Right cardiac atrium (tissue), 5 donors: ENCODE data around the gene PLXND1. TPM values are rescaled to one million over a fixed set of nuclear protein-coding genes. Genes with fewer than 3 reads are reported as not detected.

Source experiments
- ATAC-seq, 2 donors: fragments of 200-7000 bp; cut with Tn5 transposase; one replicate each; pipeline versions ENCODE4 v1.8.0 to v1.9.1; 2020; ENCODE audit warnings: moderate library complexity in 2 of 2, mild to moderate bottlenecking in 1 of 2
- DNase-seq, 3 donors: peaks; one replicate each; pipeline ENCODE4 v3.0.0-alpha.2; 2020
- H3K27ac ChIP-seq: one replicate; pipeline ENCODE4 v1.5.1; 2013; ENCODE audit warnings: mild to moderate bottlenecking, low read length, control low read depth, moderate library complexity
- H3K27me3 ChIP-seq: one replicate; pipeline ENCODE4 v1.6.1; 2013; ENCODE audit not compliant: control insufficient read depth, insufficient read depth
- H3K4me1 ChIP-seq: one replicate; pipeline ENCODE4 v1.6.1; 2013; ENCODE audit warnings: low read length; ENCODE audit not compliant: control insufficient read depth, insufficient read depth
- H3K4me3 ChIP-seq: one replicate; pipeline ENCODE4 v1.5.1; 2013; ENCODE audit warnings: low read length, control low read depth
- H3K9me3 ChIP-seq: one replicate; pipeline ENCODE4 v1.6.1; 2013; ENCODE audit warnings: low read length; ENCODE audit not compliant: control insufficient read depth
- WGBS: extraction: QIAGEN DNeasy Blood & Tissue Kit; methylation state at CpG from one replicate; pipeline ENCODE4 v1.1.7; 2013; 5-methylcytosine and 5-hydroxymethylcytosine counted together
- intact Hi-C, 4 donors: fragments of 100-400 bp; cut with DNase I; formaldehyde crosslinking; loops; one replicate each; pipeline versions ENCODE4 v1.11.0 to v1.14.0; 2022 to 2023
- polyA plus RNA-seq: library from polyadenylated mRNA; stranded (reverse); fragments of 200-250 nt; gene quantifications from one replicate; pipeline ENCODE4 v1.2.3, GENCODE V29; 2013
- total RNA-seq, 4 donors: library from RNA; stranded (reverse); fragmentation: NEBNext Ultra II Directional; extraction: Animal tissue kit (Norgen Biotek cat#: 25700); gene quantifications; one replicate each; pipeline ENCODE4 v1.2.1, GENCODE V29; 2021
- donor health status: healthy with polysubstance abuse.
- donor health status: DM: no; HTN: yes; CAD: no.
- donor health status: DM: no; HTN: no; CAD: no.
- donor health status: DM: no; HTN: yes; CAD: no; lungs with severe emphysema.
- donor health status: DM: yes; HTN: yes; CAD: no.

The PLXND1 gene
- total and polyA plus RNA-seq, 5 donors: 75.4 to 102 (median 89.4) TPM

DNA sequence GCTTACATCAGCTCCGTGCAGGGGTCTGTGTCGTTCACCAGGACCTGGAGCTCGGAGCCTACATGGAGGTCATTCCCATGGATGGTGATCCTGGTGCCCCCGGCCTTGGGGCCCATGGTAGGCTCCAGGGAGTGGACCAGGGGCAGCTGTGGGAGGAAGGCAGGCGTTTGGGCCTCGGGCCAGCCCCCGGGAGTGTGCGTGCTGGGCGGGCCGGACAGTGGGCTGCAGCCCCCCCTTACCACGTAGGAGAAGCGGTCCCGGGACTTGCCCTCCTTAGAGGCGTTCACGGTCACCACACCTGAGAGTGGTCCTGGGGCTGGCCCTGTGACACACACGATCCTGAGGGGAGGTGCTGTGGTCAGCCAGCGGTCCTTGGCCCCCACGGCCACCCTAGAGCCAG, 33.9 kb downstream of the PLXND1 start:
- intact Hi-C loops: no loop called here
- Histone ChIP-seq H3K4me3 (no peak overlapping the region), H3K9me3 (no peaks in the 10 kb centered on the region), H3K4me1 (no peaks in the 10 kb centered on the region), H3K27me3 (no peaks in the 10 kb centered on the region), H3K27ac (no peak overlapping the region)
- WGBS: 85% methylated on average over 18 of the region's 18 CpGs
- no peak for ATAC-seq
- DNase-seq: no peak

DNA sequence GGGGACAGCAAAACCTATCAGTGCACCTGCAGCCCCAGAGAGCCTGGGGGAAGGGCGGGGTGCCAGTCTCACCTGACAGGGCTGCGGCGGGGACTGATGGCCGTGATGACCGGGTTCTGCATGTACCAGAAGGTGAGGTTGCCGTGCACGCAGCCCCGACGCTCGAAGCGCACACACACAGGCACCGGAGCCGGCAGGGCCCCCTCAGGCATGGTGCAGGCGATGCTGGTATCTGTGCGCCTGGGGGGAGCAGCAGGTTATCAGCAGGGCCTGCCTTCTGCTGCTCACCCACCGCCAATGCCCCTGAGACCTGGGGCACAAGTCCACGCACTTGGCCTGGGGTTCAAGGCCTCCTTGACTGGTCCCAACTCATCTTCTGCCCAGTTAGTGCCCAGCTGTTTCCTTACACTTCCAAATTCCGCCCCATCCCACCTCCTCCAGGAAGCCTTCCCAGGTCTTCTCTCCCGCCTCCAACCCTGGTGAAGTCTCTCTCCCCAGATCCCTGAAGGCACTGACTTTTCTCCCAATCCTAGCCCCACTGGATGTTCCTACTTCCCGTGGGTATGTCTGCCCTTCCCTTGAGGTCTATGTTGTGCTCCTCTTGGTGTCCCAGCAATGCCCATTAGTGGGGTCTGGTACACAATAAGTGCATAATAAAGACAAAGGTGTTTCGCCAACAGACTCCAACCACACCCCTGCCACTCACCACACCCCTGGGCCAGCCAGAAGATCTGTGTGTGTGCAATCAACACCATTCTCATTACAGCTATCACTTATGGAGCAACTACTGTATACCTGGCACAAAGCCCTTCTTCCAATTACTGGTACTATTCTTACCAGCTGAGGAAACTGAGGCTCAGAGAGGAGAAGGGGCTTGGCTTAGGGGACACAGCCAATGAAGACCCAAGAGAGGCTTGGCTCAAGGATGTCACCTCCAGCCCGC, 34.6 kb downstream of the PLXND1 start:
- DNase-seq: no peak
- WGBS: 93% methylated on average over 22 of the region's 22 CpGs
- Histone ChIP-seq H3K27me3 (no peaks in the 10 kb centered on the region), H3K9me3 (no peaks in the 10 kb centered on the region), H3K4me1 (no peaks in the 10 kb centered on the region), H3K27ac (no peak overlapping the region), H3K4me3 (no peak overlapping the region)
- no peak for ATAC-seq
- intact Hi-C loops: no loop called here

DNA sequence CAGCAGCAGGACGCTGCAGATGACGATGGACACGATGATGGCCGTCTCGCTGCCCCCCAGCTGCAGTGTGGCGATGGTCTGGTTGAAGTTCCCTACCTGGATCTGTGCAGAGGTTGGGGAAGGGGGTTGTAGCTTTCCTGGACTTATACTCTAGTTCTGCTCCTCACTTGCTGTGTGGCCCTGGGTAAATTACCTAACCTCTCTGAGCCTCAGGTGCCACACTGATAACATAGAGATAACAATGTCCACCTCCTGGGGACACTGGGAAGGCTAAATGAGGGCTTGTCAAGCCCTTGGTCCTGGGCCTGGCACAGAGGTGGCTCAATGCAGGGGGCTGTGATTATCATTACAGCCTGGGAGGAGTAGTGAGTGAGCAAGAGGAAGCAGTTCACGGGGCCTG, 36.6 kb downstream of the PLXND1 start:
- no peak for DNase-seq
- intact Hi-C loops: no loop called here
- H3K27me3 ChIP-seq: no peaks in the 10 kb centered on the region
- H3K9me3 ChIP-seq: no peaks in the 10 kb centered on the region
- H3K4me1 ChIP-seq: no peaks in the 10 kb centered on the region
- no peak for ATAC-seq
- WGBS: 91% methylated on average over 7 of the region's 7 CpGs
- H3K27ac ChIP-seq: no peak overlapping the region
- H3K4me3 ChIP-seq: no peak overlapping the region

DNA sequence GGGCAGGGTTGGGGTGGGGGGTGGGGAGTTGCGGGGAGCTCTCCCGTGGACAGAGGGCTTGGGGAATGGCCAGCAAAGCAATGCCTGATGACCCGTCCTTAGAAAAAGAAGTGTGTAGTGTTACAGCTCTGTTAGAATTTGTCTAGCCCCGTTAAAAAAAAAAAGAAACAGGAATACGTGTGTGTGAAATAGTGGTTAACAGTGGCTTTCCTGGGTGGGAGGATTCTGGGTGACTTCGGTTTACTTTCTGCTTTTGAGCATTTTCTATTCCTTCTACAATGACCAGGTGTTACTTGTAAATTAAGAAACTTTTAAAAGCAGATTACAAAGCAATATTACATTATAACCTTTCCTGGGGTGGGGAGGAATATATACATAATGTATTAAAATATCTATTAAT, 38.5 kb downstream of the PLXND1 start:
- no peak overlapping the region for H3K4me3 ChIP-seq
- no peak for DNase-seq
- intact Hi-C loops: no loop called here
- H3K9me3 ChIP-seq: no peaks in the 10 kb centered on the region
- ATAC-seq: no peak
- no peaks in the 10 kb centered on the region for H3K4me1 ChIP-seq
- no peak overlapping the region for H3K27ac ChIP-seq
- 43% methylated on average over 6 of the region's 6 CpGs for WGBS
- H3K27me3 ChIP-seq: no peaks in the 10 kb centered on the region

DNA sequence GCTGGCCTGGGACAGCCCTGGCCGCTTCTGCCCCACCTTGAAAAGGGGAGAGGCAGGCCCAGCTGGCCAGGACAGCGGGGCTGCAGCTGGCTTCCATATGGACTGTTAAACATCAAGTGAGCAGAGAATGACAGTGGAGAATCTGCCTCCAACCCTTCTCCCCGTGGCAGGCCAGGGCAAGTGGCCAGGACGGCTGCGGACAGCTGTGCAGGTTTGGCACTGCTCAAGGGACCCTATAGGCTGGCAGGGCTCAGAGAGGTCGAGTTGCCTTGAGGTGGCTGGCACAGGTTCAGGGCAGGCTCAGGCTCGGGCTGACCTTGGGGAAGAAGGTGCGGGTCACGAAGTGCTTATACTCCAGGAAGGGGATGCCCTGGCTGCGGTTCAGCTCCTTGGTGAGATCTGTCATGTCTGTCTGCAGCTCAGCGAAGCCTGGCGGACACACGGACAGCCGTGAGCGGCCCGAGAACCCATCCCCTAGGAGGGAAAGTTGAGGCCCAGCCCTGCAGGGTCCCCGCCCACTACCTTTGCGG, 39.2 kb downstream of the PLXND1 start:
- Histone ChIP-seq H3K27me3 (no peaks in the 10 kb centered on the region), H3K4me1 (no peaks in the 10 kb centered on the region), H3K27ac (no peak overlapping the region), H3K4me3 (no peak overlapping the region), H3K9me3 (no peaks in the 10 kb centered on the region)
- ATAC-seq (no peak), DNase-seq (peak in 2 of 3 donors; percentile 70 to 75)
- WGBS: 60% methylated on average over 18 of the region's 18 CpGs
- intact Hi-C loops: no loop called here

DNA sequence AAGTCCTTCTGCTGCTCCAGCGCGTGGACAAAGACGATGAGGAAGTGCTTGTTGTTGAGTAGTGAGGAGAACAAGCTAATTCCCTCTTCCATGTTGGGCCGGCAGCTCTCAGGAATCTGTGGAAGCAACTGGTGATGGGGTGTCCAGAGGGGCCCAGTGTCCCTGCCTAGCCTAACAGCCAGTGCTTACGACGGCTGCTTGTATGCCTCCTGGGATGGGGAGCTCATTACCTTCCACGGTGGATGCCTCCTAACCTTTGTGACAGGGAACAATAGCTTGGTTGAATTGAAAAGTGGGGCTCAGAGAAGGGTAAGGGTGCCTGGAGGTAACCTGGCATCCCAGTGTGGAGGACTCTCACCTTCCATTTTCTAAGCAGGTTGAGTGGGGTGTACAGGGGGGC, 40.6 kb downstream of the PLXND1 start:
- peak in 1 of 3 donors; percentile 28 for DNase-seq
- Histone ChIP-seq H3K27me3 (no peaks in the 10 kb centered on the region), H3K4me1 (no peaks in the 10 kb centered on the region), H3K27ac (no peak overlapping the region), H3K4me3 (no peak overlapping the region), H3K9me3 (no peaks in the 10 kb centered on the region)
- intact Hi-C loops: no loop called here
- no peak for ATAC-seq
- WGBS: 91% methylated on average over 7 of the region's 7 CpGs

DNA sequence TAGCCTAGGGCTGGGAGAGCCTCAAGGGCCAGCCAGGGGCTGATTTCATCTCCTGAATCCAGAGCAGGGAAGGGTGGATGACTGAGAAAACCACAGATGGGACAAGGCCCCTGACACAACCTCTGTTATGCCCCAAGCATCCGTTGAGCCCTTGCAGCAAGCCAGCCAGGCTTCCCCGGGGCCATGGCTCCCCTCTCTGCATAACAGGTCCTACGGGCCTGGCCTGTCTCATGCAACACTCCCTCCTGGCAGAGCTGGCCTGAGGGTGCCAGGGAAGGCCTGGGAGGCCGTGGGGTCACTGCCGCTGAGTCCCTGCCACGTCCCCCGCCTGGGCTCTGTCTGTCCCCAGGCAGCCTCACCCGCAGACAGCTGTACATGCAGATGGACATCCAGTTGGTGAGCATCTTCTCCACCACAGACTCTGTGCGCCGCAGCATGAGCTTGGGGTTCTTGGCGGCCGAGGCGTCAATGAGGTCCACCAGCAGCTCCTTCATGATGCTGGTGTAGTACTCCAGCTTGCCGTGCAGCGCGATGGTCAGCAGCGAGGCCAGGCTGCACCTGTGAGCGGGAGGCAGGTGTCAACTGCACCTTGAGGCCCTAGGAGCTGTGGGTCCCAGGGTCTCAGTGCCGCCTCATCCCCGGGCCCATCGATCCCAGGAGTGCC, 41.4 kb downstream of the PLXND1 start:
- H3K4me3 ChIP-seq: no peak overlapping the region
- no peak for ATAC-seq
- DNase-seq: peak in 2 of 3 donors; percentile 47 to 48
- intact Hi-C loops: loop anchor here in 1 of 4 donors (5.0 kb wide), 1 partner anchor 32 kb away; no protein-coding TSS in a partner anchor
- WGBS: 90% methylated on average over 21 of the region's 21 CpGs
- no peak overlapping the region for H3K27ac ChIP-seq
- H3K27me3 ChIP-seq: no peaks in the 10 kb centered on the region
- H3K9me3 ChIP-seq: no peaks in the 10 kb centered on the region
- no peaks in the 10 kb centered on the region for H3K4me1 ChIP-seq

DNA sequence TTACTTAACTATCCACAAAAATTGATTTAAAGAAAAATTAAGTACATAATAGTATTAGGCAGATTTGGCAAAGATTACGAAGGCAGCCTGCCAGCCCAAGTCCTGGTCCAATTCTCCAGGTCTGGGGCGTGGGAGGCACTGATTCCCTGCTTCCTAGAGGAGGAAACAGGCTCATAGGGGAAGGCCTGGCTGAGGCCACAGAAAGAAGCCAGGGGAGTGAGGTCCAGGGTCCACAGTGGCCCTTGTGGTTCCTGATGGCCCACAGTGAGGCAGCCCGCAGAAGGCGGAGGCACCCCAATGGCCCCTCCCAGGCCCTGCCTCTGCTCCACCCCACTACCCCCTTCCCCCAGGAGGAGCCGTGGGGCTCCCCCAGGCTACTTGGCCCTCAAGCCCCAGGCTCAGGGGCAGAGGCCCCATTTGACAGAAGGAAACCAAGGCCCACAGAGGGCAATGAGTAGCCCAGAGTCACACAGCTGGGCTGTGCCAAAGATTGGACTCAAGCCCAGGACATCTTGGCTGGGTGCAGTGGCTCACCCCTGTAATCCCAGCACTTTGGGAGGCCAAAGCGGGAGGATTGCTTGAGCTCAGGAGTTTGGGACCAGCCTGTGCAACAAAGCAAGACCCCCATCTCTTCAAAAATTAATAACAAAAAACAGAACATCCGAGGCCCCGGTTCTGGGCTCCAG, 42.5 kb downstream of the PLXND1 start:
- peaks cover 2% of the 10 kb centered on the region for H3K4me1 ChIP-seq
- intact Hi-C loops: loop anchor here in 1 of 4 donors (5.0 kb wide), 1 partner anchor 33 kb away; no protein-coding TSS in a partner anchor
- DNase-seq: peak in 2 of 3 donors; percentile 65 to 77

DNA sequence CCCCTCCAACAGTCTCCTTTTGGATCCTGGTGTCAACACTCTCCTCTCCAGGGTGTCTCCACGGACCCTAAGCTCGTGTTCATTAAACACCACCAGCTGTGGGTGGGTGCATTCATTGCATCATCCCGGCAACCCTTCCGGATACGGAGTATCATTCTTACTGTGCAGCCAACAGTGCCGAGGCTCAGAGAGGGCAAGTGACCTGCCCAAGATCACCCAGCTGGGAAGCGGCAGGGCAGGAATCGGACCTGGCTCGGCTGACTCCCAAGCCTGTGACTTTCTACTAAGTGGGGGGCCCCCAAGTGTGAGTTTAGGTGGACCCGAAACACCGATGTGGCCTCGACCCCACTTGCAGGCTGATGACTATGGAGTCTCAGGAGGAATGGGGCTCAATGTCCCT, 43.1 kb downstream of the PLXND1 start:
- Histone ChIP-seq H3K9me3 (no peaks in the 10 kb centered on the region), H3K27ac (no peak overlapping the region), H3K4me1 (peaks cover 8% of the 10 kb centered on the region), H3K4me3 (no peak overlapping the region), H3K27me3 (no peaks in the 10 kb centered on the region)
- intact Hi-C loops: loop anchor here in 1 of 4 donors (5.0 kb wide), 1 partner anchor 34 kb away; no protein-coding TSS in a partner anchor
- no peak for ATAC-seq
- 88% methylated on average over 12 of the region's 12 CpGs for WGBS
- peak in 2 of 3 donors; percentile 48 to 49 for DNase-seq

More for the DNA sequence above, 42.5 kb downstream of the PLXND1 start:
- H3K4me3 ChIP-seq: no peak overlapping the region
- H3K9me3 ChIP-seq: no peaks in the 10 kb centered on the region
- no peak for ATAC-seq
- no peaks in the 10 kb centered on the region for H3K27me3 ChIP-seq
- 54% methylated on average over 8 of the region's 8 CpGs for WGBS
- peak overlapping the region; percentile 20 for H3K27ac ChIP-seq

DNA sequence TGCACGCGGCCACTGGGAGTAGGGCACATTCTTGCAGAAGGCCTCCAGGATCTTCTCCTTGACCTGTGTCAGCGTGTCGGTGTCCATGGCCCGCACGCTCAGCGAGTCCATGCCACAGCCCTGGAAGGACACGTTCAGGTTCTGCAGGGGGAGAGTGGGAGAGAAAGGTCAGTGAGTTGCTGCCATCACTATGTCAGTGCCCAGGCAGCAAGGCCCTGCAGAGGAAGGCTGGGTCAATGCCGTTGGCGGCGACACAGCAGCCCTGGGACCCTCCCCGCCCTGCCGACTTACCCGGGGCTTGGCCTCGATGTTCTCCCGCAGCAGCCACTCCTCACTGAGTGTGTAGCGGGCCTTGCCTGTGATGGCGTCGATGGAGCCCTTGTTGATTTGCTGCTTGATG, 43.7 kb downstream of the PLXND1 start:
- Histone ChIP-seq H3K27me3 (no peaks in the 10 kb centered on the region), H3K9me3 (no peaks in the 10 kb centered on the region), H3K4me3 (no peak overlapping the region), H3K4me1 (peaks cover 12% of the 10 kb centered on the region), H3K27ac (no peak overlapping the region)
- WGBS: 84% methylated on average over 19 of the region's 19 CpGs
- intact Hi-C loops: loop anchor here in 1 of 4 donors (5.0 kb wide), 1 partner anchor 34 kb away; no protein-coding TSS in a partner anchor
- ATAC-seq (no peak), DNase-seq (peak in 2 of 3 donors; percentile 46 to 55)
